GM12874 (cell line): ENCODE measurements around the gene KCNB1.

ENCODE experiments used
- CTCF ChIP-seq: IDR thresholded peaks from 2 replicates; pipeline ENCODE4 v1.5.1; 2011; ENCODE audit warnings: low read depth, mild to moderate bottlenecking, control low read depth, low read length, moderate library complexity; ENCODE audit not compliant: insufficient read depth

The KCNB1 gene

GRCh38 chr20:49460131-49460530, 22.3 kb downstream of the KCNB1 start:
- no peak for TF ChIP-seq CTCF

- TF ChIP-seq CTCF, result no peak
These were observed 22.8 kb downstream of the KCNB1 start for GRCh38 chr20:49459684-49460083.

- TF ChIP-seq CTCF, result no peak
These were observed 25.0 kb downstream of the KCNB1 start for GRCh38 chr20:49457444-49457843.

DNA sequence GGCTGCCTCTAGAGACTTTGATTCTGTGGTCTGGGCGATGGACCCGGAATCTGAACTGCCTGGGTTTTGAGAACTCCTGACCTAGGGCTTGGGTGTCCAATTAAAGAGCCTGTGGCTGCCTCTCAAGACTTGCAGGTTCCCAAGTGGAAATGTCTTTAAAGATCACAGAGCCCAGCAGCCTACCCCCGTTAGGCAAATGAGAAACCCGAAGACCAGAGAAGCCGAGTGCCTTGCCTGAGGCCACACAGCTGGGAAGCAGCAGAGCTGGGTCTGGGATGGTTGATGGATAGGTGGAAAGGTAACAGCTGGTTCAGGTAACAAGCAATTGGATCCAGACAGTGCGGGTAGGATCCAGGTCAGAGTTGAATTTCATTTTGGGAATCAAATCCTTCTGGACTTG, 25.8 kb downstream of the KCNB1 start:
- TF ChIP-seq CTCF, result no peak

DNA sequence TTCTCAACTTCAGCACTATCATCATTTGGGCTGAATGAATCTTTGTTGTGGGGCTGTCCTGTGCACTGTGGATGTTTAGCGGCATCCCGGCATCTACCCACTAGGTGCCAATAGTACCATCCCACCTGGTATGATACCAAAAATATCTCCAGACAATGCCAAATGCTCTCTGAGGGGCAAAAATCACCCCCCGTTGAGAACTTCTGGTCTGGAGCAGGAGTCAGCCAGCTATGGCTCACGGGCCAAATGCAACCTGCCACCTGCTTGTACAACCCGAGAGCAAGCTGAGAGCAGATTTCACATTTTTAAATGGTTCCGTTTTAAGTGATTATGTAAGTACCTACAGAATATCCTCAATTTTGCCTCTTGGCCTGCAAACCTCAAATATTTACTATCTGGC, 26.8 kb downstream of the KCNB1 start:
- TF ChIP-seq CTCF, result no peak

DNA sequence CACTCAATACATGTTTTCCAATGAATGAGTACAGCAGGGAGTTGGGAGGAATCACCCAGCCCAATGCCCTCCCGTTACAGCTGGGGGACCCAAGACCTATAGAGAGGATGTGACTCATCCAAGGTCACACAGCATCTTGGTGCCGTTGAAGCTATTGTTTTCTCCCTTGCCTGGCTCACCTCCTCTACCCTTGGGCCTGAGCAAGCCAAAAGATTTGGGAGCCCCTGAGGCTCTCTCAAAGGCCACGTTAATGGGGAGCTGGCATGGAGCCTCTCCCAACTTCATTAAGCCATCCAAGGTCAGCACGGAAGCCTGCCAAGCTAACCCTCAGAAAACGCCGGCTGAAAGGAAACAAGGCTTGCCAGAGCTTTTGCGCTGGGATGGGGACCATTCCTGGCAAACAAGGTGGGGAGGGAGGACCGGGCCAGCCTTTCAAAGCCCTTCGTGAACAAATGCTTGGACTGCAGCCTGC, 30.4 kb downstream of the KCNB1 start:
- no peak for TF ChIP-seq CTCF

GRCh38 chr20:49450281-49450721, 32.2 kb downstream of the KCNB1 start:
- no peak for TF ChIP-seq CTCF

DNA sequence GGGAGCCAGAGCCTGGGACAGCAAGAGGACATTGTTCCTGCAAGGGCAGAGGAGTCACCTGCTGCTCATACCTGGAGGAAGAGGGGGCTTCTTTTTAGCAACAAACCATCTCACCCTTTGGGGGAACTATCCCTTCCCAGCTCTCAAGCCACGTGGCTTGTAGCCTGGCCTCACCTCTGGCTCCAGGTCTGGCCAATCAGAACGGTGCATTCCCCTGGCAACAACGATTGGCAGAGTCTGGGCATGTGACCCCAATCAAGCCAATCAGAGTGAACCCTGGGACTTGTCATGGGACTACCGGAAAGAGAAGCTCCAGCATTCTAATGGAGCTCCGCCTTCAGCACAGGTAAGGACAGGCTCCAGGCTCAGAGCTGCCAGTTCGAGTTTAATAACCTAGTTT, 33.6 kb downstream of the KCNB1 start:
- TF ChIP-seq CTCF, result no peak
